ENCODE data around the gene KCNK7.

GRCh38 chr11:65546217-65546958, 49.2 kb downstream of the KCNK7 start:
- TF ChIP-seq SPI1 (IDR thresholded peaks at IDR 0.05; ENCODE audit: low read depth, low read length), result no peak
- no peak for TF ChIP-seq POLR2A (IDR thresholded peaks at IDR 0.05; ENCODE audit: low read depth, low read length)
- TF ChIP-seq POLR2AphosphoS5 (IDR thresholded peaks at IDR 0.05; ENCODE audit: low read depth, low read length), result no peak
- TF ChIP-seq TAF1 (IDR thresholded peaks at IDR 0.05; ENCODE audit: low read depth, low read length), result no peak

Measured in GM12891 (cell line).